Measurements from ENCODE around the gene ADAM30.

GRCh38 chr1:119914071-119914470, 17.8 kb upstream of the ADAM30 start:
- TF ChIP-seq POLR2A (IDR thresholded peaks at IDR 0.05; ENCODE audit: low read length) (no peak), GATA1 (IDR thresholded peaks at IDR 0.05; ENCODE audit: low read depth, low read length) (no peak)

Data from erythroblast (primary cell).